ENCODE measurements around the gene CISD2.
"Not testable (repeated sequence)": the region's sequence is repeated elsewhere in the genome, so short reads cannot be mapped to it uniquely, and the experiment has no call there.

The CISD2 gene

GRCh38 chr4:102849579-102850104, 19.1 kb upstream of the CISD2 start:
- DNase-seq (ENCODE audit: low spot score), result no peak

- no peak for DNase-seq (ENCODE audit: low spot score)
These were observed 18.4 kb upstream of the CISD2 start for GRCh38 chr4:102850370-102850769.

- DNase-seq (ENCODE audit: low spot score), result no peak
These were observed 9.8 kb upstream of the CISD2 start for GRCh38 chr4:102858828-102859464.

GRCh38 chr4:102860611-102861324, 8.0 kb upstream of the CISD2 start:
- DNase-seq (ENCODE audit: low spot score), result no peak

GRCh38 chr4:102862016-102862415, 6.8 kb upstream of the CISD2 start:
- no peak for DNase-seq (ENCODE audit: low spot score)

GRCh38 chr4:102862747-102863146, 6.0 kb upstream of the CISD2 start:
- DNase-seq (ENCODE audit: low spot score), result no peak

- DNase-seq (ENCODE audit: low spot score), result not testable (repeated sequence)
These were observed 3.5 kb upstream of the CISD2 start for GRCh38 chr4:102865327-102865726.

- DNase-seq (ENCODE audit: low spot score), result no peak
These were observed 1.3 kb upstream of the CISD2 start for GRCh38 chr4:102867278-102868152.

- DNase-seq (ENCODE audit: low spot score), result no peak
These were observed 525 bp upstream of the CISD2 start for GRCh38 chr4:102868153-102868780.

- no peak for DNase-seq (ENCODE audit: low spot score)
These were observed 891 bp downstream of the CISD2 start for GRCh38 chr4:102869569-102870197.

- no peak for DNase-seq (ENCODE audit: low spot score)
These were observed 3.0 kb downstream of the CISD2 start for GRCh38 chr4:102871772-102872171.

GRCh38 chr4:102877477-102878106, 8.8 kb downstream of the CISD2 start:
- DNase-seq (ENCODE audit: low spot score), result not testable (repeated sequence)

- DNase-seq (ENCODE audit: low spot score), result not testable (repeated sequence)
These were observed 9.6 kb downstream of the CISD2 start for GRCh38 chr4:102878349-102878748.

- no peak for DNase-seq (ENCODE audit: low spot score)
These were observed 10.1 kb downstream of the CISD2 start for GRCh38 chr4:102878901-102879300.

GRCh38 chr4:102881343-102881742, 12.6 kb downstream of the CISD2 start:
- no peak for DNase-seq (ENCODE audit: low spot score)

- no peak for DNase-seq (ENCODE audit: low spot score)
These were observed 14.5 kb downstream of the CISD2 start for GRCh38 chr4:102883278-102883677.

GRCh38 chr4:102888570-102888969, 19.8 kb downstream of the CISD2 start:
- DNase-seq (ENCODE audit: low spot score), result not testable (repeated sequence)

- not testable (repeated sequence) for DNase-seq (ENCODE audit: low spot score)
These were observed 21.1 kb downstream of the CISD2 start for GRCh38 chr4:102889866-102890265.

GRCh38 chr4:102896547-102896946, 27.8 kb downstream of the CISD2 start:
- not testable (repeated sequence) for DNase-seq (ENCODE audit: low spot score)

GRCh38 chr4:102897610-102898009, 28.8 kb downstream of the CISD2 start:
- DNase-seq (ENCODE audit: low spot score), result not testable (repeated sequence)

GRCh38 chr4:102901804-102902203, 33.0 kb downstream of the CISD2 start:
- no peak for DNase-seq (ENCODE audit: low spot score)
